Vagina (tissue), 2 donors: Measurements from ENCODE around the gene GBP6. TPM values are rescaled to one million over a fixed set of nuclear protein-coding genes. Genes with fewer than 3 reads are reported as not detected.
"Not testable (repeated sequence)": the region's sequence is repeated elsewhere in the genome, so short reads cannot be mapped to it uniquely, and the experiment has no call there.

Experiments
- DNase-seq, 2 donors: peaks; one replicate each; pipeline ENCODE4 v3.0.0-alpha.2; 2017; ENCODE audit errors: extremely low spot score in 2 of 2
- H3K27ac ChIP-seq: fragments of 200-600 bp; sonication (generic); one replicate; pipeline ENCODE4 v1.5.1; 2019
- H3K27me3 ChIP-seq: fragments of 200-600 bp; sonication (generic); one replicate; pipeline ENCODE4 v1.5.1; 2019
- H3K36me3 ChIP-seq, 2 donors: fragments of 200-600 bp; sonication (generic); one replicate each; pipeline ENCODE4 v1.5.1; 2017 to 2019
- H3K4me1 ChIP-seq: fragments of 200-600 bp; sonication (generic); one replicate; pipeline ENCODE4 v1.5.1; 2019
- H3K4me3 ChIP-seq, 2 donors: fragments of 200-600 bp; sonication (generic); 1 replicate in 1 of 2; 2 replicates in 1 of 2; pipeline ENCODE4 v1.5.1; 2016 to 2019
- H3K9me3 ChIP-seq: fragments of 200-600 bp; sonication (generic); one replicate; pipeline ENCODE4 v1.5.1; 2019
- POLR2A ChIP-seq, 2 donors: fragments of 450-650 bp; IDR thresholded peaks; one replicate each; pipeline ENCODE4 v1.6.1; 2017; ENCODE audit warnings: antibody characterized with exemption in 2 of 2, mild to moderate bottlenecking in 2 of 2, moderate library complexity in 2 of 2
- POLR2AphosphoS5 ChIP-seq, 2 donors: sonication (generic); formaldehyde crosslinking; IDR thresholded peaks; one replicate each; pipeline ENCODE4 v1.9.0; 2017; ENCODE audit warnings: antibody characterized with exemption in 2 of 2, mild to moderate bottlenecking in 2 of 2, low read depth in 1 of 2; ENCODE audit not compliant: insufficient read depth in 1 of 2
- intact Hi-C: fragments of 100-400 bp; cut with DNase I; formaldehyde crosslinking; loops from one replicate; pipeline ENCODE4 v1.15.1; 2023
- total RNA-seq: library from RNA; depleted of rRNA; stranded (reverse); fragments of >200 nt; gene quantifications from one replicate; pipeline ENCODE4 v1.2.3, GENCODE V29; 2016
- TF ChIP-seq, protein P1 (sequence below), 3 experiments: fragments of 450-650 bp in 2 of 3; fragments of 200-600 bp in 1 of 3; sonication (generic) in 1 of 3; IDR thresholded peaks; one replicate each; pipeline ENCODE4 v1.5.1; 2017 to 2019; ENCODE audit warnings: antibody characterized with exemption in 3 of 3, mild to moderate bottlenecking in 2 of 3, moderate library complexity in 2 of 3

GBP6 gene
- total RNA-seq, 1 donor from 2014 or later, result 23.1 TPM

GRCh38 chr1:89369331-89369730 lies 5.5 kb downstream of the GBP6 start:
- no peaks in the 10 kb centered on the region for H3K36me3 ChIP-seq
- TF ChIP-seq, protein P1, sequence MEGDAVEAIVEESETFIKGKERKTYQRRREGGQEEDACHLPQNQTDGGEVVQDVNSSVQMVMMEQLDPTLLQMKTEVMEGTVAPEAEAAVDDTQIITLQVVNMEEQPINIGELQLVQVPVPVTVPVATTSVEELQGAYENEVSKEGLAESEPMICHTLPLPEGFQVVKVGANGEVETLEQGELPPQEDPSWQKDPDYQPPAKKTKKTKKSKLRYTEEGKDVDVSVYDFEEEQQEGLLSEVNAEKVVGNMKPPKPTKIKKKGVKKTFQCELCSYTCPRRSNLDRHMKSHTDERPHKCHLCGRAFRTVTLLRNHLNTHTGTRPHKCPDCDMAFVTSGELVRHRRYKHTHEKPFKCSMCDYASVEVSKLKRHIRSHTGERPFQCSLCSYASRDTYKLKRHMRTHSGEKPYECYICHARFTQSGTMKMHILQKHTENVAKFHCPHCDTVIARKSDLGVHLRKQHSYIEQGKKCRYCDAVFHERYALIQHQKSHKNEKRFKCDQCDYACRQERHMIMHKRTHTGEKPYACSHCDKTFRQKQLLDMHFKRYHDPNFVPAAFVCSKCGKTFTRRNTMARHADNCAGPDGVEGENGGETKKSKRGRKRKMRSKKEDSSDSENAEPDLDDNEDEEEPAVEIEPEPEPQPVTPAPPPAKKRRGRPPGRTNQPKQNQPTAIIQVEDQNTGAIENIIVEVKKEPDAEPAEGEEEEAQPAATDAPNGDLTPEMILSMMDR (IDR thresholded peaks at IDR 0.05), result no peak
- TF ChIP-seq POLR2A (IDR thresholded peaks at IDR 0.05), result no peak
- no peak for DNase-seq
- H3K4me1 ChIP-seq, result no peaks in the 10 kb centered on the region
- intact Hi-C loops, result no loop called here
- no peak overlapping the region for H3K4me3 ChIP-seq
- H3K27me3 ChIP-seq, result no peaks in the 10 kb centered on the region
- H3K27ac ChIP-seq, result no peak overlapping the region
- H3K9me3 ChIP-seq, result no peaks in the 10 kb centered on the region

DNA sequence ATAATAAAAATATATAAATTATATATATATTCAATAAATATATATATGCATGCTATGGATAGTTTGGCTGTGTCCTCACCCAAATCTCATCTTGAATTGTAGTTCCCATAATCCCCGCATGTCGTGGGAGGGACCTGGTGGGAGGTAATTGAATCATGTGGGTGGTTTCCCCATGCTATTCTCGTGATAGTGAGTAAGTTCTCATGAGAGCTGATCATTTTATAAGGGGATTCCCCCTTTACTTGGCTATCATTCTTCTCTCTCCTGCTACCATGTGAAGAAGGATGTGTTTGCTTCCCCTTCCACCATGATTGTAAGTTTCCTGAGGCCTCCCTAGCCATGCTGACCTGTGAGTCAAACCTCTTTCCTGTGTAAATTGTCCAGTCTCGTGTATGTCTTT lies 10.0 kb downstream of the GBP6 start:
- H3K4me3 ChIP-seq, H3K27me3 ChIP-seq, H3K36me3 ChIP-seq, DNase-seq, H3K4me1 ChIP-seq, intact Hi-C loops, H3K9me3 ChIP-seq, H3K27ac ChIP-seq: not testable (repeated sequence)

DNA sequence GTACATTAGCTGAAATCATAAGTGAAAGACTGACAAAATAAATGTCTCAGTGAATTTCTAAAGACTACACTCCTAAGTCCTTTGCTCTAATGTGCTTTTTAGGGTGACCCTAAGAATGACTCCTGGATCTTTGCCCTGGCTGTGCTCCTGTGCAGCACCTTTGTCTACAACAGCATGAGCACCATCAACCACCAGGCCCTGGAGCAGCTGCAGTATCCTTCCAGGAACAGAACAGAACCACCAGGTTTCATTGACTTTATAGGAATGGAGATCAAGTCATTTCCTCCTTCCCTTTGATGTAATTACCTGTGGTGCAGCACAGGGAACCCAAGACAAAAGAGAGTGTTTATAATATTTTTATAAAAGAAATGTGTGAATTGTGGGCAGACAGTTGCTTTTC lies 14.1 kb downstream of the GBP6 start:
- H3K4me3 ChIP-seq, result no peak overlapping the region
- no peak overlapping the region for H3K27ac ChIP-seq
- no peaks in the 10 kb centered on the region for H3K9me3 ChIP-seq
- H3K27me3 ChIP-seq, result no peaks in the 10 kb centered on the region
- TF ChIP-seq POLR2A (IDR thresholded peaks at IDR 0.05) (no peak), POLR2AphosphoS5 (IDR thresholded peaks at IDR 0.05; ENCODE audit: insufficient read depth in 1 of 2, low read depth in 1 of 2) (no peak)
- TF ChIP-seq, protein P1 (IDR thresholded peaks at IDR 0.05), result no peak
- H3K4me1 ChIP-seq, result no peaks in the 10 kb centered on the region
- H3K36me3 ChIP-seq, result no peaks in the 10 kb centered on the region
- DNase-seq, result no peak
- intact Hi-C loops, result no loop called here

DNA sequence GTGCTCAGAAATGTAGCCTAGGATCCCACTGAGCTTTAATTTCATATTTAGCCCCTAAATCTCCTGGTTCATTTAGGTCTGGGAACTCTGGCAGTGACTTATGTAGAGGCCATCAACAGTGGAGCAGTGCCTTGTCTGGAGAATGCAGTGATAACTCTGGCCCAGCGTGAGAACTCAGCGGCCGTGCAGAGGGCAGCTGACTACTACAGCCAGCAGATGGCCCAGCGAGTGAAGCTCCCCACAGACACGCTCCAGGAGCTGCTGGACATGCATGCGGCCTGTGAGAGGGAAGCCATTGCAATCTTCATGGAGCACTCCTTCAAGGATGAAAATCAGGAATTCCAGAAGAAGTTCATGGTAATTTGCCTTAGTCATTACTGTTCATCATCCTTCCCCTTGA lies 17.8 kb downstream of the GBP6 start:
- H3K4me3 ChIP-seq, result no peak overlapping the region
- intact Hi-C loops, result no loop called here
- no peak for DNase-seq
- no peak overlapping the region for H3K27ac ChIP-seq
- H3K36me3 ChIP-seq, result no peaks in the 10 kb centered on the region
- TF ChIP-seq, protein P1 (IDR thresholded peaks at IDR 0.05), result no peak
- TF ChIP-seq POLR2A (IDR thresholded peaks at IDR 0.05), result no peak
- TF ChIP-seq POLR2AphosphoS5 (IDR thresholded peaks at IDR 0.05; ENCODE audit: insufficient read depth in 1 of 2, low read depth in 1 of 2), result no peak
- no peaks in the 10 kb centered on the region for H3K4me1 ChIP-seq
- H3K9me3 ChIP-seq, result no peaks in the 10 kb centered on the region
- no peaks in the 10 kb centered on the region for H3K27me3 ChIP-seq

- Histone ChIP-seq H3K27me3 (no peaks in the 10 kb centered on the region), H3K4me3 (no peak overlapping the region), H3K36me3 (no peaks in the 10 kb centered on the region), H3K9me3 (no peaks in the 10 kb centered on the region), H3K4me1 (no peaks in the 10 kb centered on the region), H3K27ac (no peak overlapping the region)
- no peak for DNase-seq
- intact Hi-C loops, result no loop called here
- no peak for TF ChIP-seq POLR2AphosphoS5 (IDR thresholded peaks at IDR 0.05; ENCODE audit: insufficient read depth in 1 of 2, low read depth in 1 of 2)
- no peak for TF ChIP-seq POLR2A (IDR thresholded peaks at IDR 0.05)
- TF ChIP-seq, protein P1 (IDR thresholded peaks at IDR 0.05), result no peak
These were observed 18.6 kb downstream of the GBP6 start for GRCh38 chr1:89382479-89382878.

DNA sequence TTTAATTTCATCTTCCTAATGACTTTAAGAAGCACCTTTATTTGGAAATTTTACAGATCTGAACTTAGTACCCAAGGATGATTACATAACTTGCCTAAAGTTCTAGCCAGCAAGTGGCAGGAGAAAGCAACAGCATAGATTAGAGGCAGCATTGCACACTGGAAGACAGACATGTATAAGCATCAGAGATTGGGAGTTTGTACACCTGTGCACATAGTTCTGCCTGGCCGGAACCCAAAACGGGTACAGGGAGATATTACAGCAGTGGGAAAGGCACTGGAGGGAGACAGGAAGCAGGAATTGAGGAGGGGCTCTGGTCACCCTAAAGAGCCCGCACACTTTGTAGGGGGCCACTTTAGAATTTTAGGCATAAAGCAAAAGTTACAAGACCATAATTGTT lies 19.3 kb downstream of the GBP6 start:
- H3K27me3 ChIP-seq, result no peaks in the 10 kb centered on the region
- no peaks in the 10 kb centered on the region for H3K9me3 ChIP-seq
- H3K27ac ChIP-seq, result no peak overlapping the region
- no peaks in the 10 kb centered on the region for H3K36me3 ChIP-seq
- TF ChIP-seq POLR2A (IDR thresholded peaks at IDR 0.05) (no peak), POLR2AphosphoS5 (IDR thresholded peaks at IDR 0.05; ENCODE audit: insufficient read depth in 1 of 2, low read depth in 1 of 2) (no peak)
- TF ChIP-seq, protein P1 (IDR thresholded peaks at IDR 0.05), result no peak
- DNase-seq, result no peak
- H3K4me3 ChIP-seq, result no peak overlapping the region
- intact Hi-C loops, result no loop called here
- no peaks in the 10 kb centered on the region for H3K4me1 ChIP-seq
